Measurements from ENCODE around the gene IFNL1.
"Not testable (repeated sequence)": the region's sequence is repeated elsewhere in the genome, so short reads cannot be mapped to it uniquely, and the experiment has no call there.

The IFNL1 gene

DNA sequence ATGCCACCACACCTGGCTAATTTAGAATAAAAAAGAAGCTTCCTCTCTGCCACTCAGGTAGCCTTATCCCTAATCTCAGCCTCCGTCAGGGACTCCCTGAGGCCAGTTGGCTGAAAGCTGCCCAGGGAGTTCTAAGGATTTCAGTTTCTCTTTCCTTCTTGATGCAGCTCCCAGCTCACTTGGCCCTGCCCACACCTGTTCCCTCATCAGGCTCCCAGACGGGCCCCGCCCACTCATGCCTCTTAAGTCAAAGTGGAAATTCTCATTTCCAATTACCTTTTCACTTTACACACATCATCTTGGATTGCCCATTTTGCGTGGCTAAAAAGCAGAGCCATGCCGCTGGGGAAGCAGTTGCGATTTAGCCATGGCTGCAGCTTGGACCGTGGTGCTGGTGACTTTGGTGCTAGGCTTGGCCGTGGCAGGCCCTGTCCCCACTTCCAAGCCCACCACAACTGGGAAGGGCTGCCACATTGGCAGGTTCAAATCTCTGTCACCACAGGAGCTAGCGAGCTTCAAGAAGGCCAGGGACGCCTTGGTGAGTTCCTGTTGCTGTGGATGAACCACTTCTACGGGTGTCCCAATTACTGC lies at the start of gene IFNL1:
Gene IFNL1 (plus strand): TSS at position 353 of the 591 bp plus-strand sequence. CDS start 15 bp downstream, at position 368.
- DNase-seq (ENCODE audit: low read depth, low spot score), result no peak

DNA sequence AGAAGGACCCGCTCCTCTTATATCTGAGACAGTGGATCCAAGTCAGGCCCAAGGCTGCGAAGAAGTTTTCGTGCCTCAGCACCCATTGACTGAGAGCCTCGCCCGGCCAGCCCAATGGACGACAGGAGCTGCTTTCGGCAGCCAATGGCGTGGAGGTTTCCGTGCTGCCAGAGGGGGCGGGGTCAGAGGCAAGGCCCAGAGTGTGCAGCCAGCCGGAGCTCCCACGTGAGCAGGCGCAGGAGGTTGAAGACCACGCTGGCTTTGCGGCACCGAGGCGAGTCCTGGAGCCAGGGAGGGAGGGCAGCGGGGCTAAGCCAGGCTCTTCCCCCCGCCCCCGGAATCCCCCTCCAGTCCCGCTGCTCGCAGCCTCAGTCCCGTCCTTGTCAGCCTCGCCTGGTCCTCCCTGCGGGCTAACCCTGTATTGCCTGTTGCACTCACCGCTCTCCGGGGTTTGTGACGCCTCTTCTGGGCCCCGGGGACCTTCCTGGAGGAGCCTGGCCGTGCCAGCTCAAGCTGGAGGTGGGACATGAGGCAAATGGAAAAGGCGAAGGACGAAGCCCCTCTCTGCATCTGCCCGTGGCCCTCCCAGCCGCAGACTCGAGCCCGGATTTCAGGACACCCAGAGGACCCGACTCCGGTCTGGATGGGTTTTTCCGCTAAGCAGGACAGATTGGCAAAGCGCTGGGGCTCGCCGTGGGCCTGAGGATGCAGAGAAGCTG lies 49.1 kb upstream of the IFNL1 start:
- no peak for DNase-seq (ENCODE audit: low read depth, low spot score)

DNA sequence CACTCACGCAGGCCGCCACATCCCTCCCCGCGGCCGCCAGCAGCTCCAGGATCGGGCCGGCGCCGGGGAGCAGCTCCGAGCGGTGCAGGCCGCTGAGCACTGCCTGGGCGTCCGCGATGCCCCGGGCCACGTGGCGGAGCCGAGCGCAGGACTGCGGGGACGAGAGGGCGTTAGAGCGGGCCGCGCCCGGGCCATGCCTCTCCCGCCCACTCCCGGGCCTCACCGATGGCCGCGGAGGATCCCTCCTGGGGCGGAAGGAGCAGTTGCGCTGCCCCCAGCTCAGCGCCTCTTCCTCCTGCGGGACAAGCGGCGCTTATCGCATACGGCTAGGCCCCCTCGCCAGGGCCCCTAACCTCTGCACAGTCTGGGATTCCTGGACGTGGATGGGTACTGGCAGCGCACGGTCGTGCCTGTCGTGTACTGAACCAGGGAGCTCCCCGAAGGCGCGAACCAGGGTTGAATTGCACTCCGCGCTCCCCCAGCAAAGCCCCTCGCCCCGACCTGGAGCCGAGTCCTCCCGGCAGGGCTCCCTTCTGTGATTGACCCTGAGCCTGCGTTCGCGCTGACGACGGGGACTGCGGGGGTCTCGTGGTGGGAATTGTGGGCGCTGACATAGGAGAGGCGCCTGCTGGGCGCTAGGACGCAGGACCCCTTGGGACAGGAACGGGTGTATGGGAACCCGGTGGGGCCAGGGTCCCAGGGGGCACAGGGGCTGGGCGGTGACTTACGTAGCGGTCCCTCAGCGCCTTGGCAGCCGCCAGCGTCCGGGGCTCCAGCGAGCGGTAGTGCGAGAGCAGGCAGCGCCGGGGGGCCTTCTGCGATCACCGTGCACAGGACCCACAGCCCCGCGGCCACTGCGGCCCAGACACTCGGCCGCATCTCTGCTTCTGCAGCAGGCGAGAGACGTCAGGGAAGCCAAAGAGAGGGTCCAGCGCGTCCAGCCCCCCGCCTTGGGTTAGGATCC lies 48.2 kb upstream of the IFNL1 start:
- DNase-seq (ENCODE audit: low read depth, low spot score), result no peak

DNA sequence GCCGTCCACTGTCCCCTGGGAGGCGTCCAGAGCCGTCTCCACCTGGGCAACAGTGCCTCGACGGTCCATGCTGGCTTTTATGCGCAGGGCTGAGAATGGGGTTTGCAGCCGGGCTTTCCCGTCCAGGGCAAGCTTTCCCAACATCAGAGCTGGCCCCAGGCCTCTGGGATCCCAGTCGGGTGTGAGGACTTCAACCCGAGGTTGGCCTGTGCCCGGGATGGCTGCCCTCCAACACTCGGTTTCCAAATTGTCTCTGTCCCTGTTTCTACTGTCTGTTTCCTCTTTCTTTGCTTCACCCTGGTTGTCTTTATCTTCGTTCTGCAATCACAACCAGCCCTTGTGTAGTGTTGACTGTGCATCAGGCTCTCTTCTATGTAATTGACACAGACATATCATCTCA lies 47.4 kb upstream of the IFNL1 start, which contains the start of gene IFNL4:
Gene IFNL4 (minus strand): TSS at position 51 of the 400 bp plus-strand sequence.
- no peak for DNase-seq (ENCODE audit: low read depth, low spot score)

DNA sequence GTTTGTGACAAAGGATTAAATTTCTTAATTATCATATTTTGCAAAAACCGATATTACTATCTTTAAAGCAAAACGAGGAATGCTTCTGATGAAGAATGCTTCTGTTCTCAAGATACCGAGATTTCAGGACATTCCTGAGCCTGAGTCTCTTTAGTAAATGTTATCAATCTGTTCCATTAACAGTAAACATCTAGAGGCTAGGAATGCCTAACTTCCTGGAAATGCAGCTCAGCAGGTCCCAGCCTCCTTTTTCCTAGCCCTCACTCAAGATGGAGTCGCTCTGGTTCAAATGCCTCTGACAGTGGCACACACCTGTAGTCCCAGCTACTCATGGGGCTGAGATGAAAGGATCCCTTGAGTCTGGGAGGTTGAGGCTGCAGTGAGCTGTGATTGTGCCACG lies 45.1 kb upstream of the IFNL1 start:
- DNase-seq (ENCODE audit: low read depth, low spot score), result no peak

DNA sequence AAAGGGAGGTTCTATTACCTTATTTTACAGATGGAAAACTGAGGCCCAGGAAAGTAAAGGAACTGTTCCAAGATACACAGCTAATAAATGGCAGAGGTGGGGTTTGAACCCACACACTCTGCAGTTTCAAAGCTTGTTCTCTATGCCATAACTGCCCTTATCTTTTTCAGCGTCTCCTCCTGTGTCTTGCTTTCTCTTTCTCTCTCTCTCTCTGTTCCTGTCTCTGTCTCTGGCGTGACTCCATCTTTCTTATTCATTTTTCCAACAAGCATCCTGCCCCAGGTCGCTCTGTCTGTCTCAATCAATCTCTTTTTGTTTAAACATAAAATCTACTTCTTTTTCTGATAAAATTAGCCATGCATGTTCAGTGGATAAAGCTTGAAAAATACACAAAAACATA lies 44.4 kb upstream of the IFNL1 start:
- DNase-seq (ENCODE audit: low read depth, low spot score), result no peak

DNA sequence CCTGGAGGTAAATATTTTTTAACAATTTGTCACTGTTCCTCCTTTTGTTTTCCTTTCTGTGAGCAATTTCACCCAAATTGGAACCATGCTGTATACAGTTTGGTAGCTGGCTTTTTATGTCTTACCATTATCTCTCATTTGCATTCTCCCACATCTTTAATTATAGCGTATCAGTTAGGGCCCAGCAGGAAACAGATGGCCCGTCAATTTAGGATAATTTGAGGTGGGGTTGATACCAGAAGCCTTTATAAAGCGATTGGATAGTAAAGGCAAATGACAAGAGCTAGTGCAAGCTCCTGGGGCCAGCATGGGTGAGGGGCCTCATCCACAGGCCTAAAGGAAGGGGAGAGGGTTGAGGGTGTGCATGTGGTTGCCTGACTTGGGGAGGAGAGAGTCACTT lies 43.7 kb upstream of the IFNL1 start:
- DNase-seq (ENCODE audit: low read depth, low spot score), result no peak

DNA sequence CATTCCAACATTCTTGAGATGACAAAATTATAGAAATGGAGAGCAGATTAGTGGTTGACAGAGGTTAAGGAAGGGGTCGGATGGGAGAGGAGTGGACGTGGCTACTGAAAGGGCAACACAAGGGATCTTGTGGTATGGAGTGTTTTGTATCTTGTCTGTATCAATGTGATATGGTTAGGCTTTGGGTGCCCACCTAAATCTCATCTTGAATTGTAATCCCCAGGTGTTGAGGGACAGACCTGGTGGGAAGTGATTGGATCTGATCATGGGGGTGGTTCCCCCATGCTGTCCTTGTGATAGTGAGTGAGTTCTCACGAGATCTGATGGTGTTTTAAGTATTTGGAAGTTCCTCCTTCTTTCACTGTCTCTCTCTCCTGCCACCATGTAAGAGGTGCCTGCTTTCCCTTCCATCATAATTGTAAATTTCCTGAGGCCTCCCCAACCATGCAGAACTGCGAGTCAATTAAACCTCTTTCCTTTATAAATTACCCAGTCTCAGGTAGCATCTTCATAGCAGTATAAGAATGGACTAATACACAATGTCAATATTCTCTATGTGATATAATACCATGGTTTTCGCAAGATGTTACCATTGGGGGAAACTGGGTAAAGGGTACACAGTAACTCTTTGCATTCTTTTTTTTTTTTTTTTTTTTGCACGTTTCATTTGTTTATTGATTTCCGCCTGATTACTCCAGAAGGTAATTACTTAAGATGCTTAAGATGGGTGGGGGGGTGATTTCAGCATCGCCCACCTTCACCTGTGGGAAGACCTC lies 42.6 kb upstream of the IFNL1 start:
- DNase-seq (ENCODE audit: low read depth, low spot score), result no peak

DNA sequence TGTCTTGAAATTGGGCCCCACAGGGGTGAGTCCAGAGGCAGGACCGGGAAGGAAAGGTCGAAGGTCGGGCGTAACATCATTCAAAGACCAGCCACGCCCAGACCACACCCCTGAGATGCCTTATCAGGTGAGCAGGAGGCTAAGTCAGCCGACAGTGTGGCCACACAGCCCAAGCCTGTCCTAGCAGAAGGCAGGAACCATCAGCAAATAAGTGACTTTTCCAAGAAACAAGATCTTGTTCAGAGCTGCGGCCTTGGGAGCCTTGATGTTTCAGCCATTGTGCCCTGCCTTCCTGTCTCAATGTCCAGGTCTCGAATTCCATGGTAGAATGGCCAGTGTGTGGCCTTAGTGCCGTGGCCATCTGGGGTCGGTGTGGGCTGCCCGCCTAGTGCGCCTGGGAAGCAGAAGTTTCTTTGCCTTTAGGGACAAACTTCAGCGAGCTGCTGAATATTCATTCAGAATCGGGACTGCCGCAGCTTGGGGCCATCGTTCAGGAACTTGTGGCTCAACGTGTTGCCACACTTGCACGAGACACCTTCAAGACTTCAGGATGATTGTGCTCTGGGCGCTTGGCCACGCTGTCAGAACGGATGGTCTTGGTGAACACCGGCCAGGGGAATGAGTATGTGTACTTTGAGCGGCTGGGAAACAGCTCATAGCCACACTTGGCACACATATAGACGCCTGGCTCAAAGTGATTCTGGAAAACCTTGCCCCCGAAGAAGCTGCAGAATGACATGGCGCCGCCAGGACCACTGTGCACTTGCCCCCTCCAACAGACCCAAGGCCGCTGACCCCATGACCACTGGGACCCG lies 41.5 kb upstream of the IFNL1 start:
- no peak for DNase-seq (ENCODE audit: low read depth, low spot score)

DNA sequence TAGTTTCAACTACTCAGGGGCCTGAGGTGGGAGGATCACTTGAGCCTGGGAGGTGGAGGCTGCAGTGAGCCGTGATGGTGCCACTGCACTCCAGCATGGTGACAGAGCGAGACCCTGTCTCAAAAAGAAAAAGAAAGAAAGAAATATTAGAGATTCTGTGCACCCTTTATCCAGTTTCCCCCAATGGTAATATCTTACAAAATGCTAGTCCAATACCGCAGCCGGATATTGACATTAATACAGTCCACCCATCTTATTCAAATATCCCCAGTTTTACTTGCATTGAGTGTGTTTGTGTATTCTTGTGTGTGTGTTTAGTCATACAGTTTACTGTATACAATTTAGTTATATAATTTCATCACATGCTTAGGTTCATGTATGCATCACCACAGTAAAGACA lies 39.0 kb upstream of the IFNL1 start:
- DNase-seq (ENCODE audit: low read depth, low spot score), result no peak

DNA sequence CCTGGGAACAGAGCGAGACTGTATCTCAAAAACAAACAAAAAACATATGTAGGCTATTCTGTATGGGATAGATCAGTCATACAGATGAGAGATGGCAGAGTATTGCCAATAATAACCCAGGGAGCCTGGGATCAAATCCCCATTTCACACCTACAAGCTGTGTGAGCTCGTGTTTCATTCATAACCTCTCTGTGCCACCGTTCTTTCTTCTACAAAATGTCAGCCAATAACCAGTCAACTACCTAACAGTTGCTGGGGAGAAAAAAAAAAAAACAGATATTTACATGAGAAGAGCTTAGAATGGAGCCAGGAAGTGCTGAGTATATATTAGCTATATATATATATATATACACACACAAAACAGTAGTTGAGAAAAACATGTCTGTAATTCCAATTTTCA lies 34.5 kb upstream of the IFNL1 start:
- DNase-seq (ENCODE audit: low read depth, low spot score), result no peak

DNA sequence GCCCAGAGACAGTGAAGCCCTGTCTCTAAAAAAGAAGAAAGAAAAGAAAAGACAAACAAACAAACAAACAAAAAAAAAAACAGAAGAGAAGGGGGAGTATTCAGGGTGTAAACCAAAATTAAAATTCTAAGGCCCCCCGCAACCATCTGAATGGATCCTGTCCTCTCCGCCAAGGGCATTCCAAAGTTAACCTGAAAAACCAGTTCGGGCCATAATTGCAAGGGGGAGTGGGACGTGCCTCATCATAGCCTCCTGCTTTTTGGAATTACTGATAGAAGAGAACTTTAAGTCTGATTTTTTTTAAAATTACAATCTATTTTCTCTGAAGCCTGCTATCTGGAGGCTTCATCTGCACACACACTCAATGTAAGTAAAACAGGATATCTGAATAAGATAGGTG lies 33.7 kb upstream of the IFNL1 start:
- no peak for DNase-seq (ENCODE audit: low read depth, low spot score)

DNA sequence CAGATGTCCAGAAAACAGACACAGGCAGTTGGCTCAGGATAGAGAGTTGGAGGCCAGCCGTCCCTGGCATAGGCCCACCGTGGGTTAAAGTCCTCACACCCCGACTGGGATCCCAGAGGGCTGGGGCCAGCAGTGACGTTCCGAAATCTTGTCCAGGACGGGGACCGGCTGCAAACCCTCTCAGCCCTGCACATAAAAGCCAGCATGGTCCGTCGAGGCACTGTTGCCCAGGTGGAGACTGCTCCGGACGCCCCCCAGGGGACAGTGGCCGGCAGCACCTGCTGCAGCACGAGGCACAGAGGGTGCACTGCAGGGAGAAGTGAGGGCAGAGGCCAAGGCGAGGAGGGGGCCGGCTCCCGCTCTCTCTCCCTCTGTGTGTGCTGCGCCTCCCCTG lies 32.3 kb upstream of the IFNL1 start:
- DNase-seq (ENCODE audit: low read depth, low spot score), result no peak

DNA sequence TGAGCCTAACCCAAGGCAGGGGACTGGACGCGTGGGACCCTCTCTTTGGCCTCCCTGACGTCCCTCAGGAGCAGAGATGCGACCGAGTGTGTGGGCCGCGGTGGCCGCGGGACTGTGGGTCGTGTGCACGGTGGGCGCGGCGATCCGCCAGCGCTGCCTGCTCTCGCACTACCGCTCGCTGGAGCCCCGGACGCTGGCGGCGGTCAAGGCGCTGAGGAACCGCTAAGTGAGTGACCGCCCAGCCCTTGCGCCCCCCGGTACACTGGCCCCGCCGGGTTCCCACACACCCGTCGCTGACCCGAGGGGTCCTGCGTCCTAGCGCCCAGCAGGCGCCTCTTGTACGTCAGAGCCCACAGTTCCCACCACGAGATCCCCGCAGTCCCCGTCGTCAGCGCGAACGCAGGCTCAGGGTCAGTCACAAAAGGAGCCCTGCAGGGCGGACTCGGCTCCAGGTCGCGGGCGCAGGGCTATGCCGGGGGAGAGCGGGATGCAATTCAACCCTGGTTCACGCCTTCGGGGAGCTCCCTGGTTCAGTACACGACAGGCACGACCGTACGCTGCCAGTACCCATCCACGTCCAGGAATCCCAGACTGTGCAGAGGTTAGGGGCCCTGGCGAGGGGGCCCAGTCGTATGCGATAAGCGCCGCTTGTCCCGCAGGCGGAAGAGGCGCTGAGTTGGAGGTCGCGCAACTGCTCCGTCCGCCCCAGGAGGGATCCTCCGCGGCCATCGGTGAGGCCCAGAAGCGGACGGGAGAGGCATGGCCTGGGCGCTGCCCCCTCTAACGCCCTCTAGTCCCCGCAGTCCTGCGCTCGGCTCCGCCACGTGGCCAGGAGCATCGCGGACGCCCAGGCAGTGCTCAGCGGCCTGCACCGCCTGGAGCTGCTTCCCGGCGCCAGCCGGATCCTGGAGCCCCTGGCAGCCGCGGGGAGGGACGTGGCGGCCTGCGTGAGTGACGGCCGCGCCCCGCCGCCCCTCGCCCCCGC lies 31.6 kb upstream of the IFNL1 start:
- no peak for DNase-seq (ENCODE audit: low read depth, low spot score)

DNA sequence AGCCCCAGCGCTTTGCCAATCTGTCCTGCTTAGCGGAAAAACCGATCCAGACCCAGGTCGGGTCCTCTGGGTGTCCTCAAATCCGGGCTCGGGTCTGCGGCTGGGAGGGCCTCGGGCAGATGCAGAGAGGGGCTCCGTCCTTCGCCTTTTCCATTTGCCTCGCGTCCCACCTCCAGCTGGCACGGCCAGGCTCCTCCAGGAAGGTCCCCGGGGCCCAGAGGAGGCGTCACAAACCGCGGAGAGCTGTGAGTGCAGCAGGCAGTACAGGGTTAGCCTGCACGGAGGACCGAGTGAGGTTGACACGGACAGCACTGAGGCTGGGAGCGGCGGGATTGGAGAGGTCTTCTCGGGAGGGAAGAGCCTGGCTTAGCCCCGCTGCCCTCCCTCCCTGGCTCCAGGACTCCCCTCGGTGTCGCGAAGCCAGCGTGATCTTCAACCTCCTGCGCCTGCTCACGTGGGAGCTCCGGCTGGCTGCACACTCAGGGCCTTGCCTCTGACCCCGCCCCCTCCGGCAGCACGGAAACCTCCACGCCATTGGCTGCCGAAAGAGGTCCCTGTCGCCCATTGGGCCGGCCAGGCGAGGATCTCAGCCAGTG lies 30.8 kb upstream of the IFNL1 start:
- DNase-seq (ENCODE audit: low read depth, low spot score), result no peak

DNA sequence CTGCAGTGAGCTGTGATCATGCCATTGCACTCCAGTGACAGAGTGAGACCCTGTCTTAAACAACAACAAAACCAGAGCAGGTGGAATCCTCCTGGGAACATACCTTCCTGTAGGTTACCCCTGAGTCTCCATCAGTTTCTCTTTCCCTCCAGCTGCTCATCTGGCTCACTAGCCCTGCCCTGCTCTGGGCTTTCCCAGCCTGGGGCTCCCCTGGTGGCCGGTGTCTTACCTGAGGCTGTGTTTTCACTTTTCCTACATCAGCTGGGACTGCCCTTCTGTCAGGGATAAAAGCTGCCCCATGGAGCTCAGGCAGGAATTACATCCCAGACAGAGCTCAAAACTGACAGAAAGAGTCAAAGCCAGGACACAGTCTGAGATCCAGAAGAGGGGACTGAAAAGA lies 28.1 kb upstream of the IFNL1 start, which contains the start of gene IFNL2:
Gene IFNL2 (plus strand): TSS at position 312 of the 400 bp plus-strand sequence. CDS start 173 bp downstream, outside the sequence.
- DNase-seq (ENCODE audit: low read depth, low spot score), result not testable (repeated sequence)

DNA sequence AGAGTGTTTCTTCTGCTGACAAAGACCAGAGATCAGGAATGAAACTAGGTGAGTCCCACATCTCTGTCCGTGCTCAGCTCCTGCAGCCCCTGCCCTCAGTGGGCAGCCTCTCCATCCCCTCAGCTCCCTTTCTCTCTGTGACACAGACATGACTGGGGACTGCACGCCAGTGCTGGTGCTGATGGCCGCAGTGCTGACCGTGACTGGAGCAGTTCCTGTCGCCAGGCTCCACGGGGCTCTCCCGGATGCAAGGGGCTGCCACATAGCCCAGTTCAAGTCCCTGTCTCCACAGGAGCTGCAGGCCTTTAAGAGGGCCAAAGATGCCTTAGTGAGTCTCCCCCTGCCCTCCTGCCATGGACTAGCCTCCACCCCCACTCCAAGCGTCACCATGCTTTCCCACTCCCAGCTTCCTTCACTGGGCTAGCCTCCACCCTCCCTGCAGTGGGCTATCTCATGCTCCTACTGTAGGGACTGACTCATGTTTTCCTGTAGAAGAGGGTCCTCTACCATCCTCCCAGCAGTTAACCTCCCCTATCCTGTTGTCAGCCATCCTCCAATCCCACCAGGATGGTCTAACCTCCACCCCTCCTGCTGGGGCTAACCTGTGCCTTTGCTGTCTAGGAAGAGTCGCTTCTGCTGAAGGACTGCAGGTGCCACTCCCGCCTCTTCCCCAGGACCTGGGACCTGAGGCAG lies 27.5 kb upstream of the IFNL1 start:
- DNase-seq (ENCODE audit: low read depth, low spot score), result not testable (repeated sequence)

DNA sequence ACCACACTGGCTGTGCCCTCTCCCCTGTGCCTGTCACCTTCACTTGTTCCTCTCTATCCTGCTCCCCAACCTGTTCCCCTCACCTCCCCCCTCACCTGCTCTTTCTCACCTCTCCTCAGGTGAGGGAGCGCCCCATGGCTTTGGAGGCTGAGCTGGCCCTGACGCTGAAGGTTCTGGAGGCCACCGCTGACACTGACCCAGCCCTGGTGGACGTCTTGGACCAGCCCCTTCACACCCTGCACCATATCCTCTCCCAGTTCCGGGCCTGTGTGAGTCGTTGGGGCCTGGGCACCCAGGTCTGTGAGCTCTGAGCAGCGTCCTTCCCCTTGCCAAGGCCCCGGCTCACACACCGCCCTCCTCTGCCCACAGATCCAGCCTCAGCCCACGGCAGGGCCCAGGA lies 26.8 kb upstream of the IFNL1 start:
- not testable (repeated sequence) for DNase-seq (ENCODE audit: low read depth, low spot score)
